Body of pancreas (tissue), 4 donors: ENCODE data around the gene UPK3A. TPM values are rescaled to one million over a fixed set of nuclear protein-coding genes. Genes with fewer than 3 reads are reported as not detected.

Experiments
- ATAC-seq: fragments of 150-250 bp; one replicate; pipeline ENCODE4 v1.9.1; 2016
- DNase-seq, 4 donors: peaks; one replicate each; pipeline ENCODE4 v3.0.0-alpha.2; 2019
- H3K27ac ChIP-seq, 4 donors: fragments of 200-600 bp; sonication (generic); 1 replicate in 3 of 4; 2 replicates in 1 of 4; pipeline versions ENCODE4 v1.5.1 to v1.6.1; 2016 to 2019; ENCODE audit warnings: mild to moderate bottlenecking in 1 of 4, mixed read lengths in 1 of 4, moderate library complexity in 1 of 4
- H3K27me3 ChIP-seq, 2 donors: fragments of 200-600 bp; sonication (generic); one replicate each; pipeline ENCODE4 v1.6.0; 2016; ENCODE audit warnings: mild to moderate bottlenecking in 1 of 2
- H3K36me3 ChIP-seq, 2 donors: fragments of 200-600 bp; sonication (generic); replicated peaks in 1 of 2; 2 replicates each; pipeline ENCODE4 v1.5.1; 2016; ENCODE audit warnings: low read depth in 2 of 2; ENCODE audit not compliant: insufficient read depth in 1 of 2
- H3K4me1 ChIP-seq: fragments of 200-600 bp; sonication (generic); one replicate; pipeline ENCODE4 v1.6.0; 2016
- H3K4me3 ChIP-seq, 2 donors: fragments of 200-600 bp; sonication (generic); 1 replicate in 1 of 2; 2 replicates in 1 of 2; pipeline ENCODE4 v1.5.1; 2016 to 2019
- H3K9me3 ChIP-seq, 3 donors: fragments of 200-600 bp; sonication (generic); 1 replicate in 2 of 3; 2 replicates in 1 of 3; pipeline ENCODE4 v1.5.1; 2016
- POLR2A ChIP-seq, 3 donors: fragments of 450-650 bp; IDR thresholded peaks; one replicate each; pipeline ENCODE4 v1.6.1; 2016; ENCODE audit warnings: antibody characterized with exemption in 3 of 3, mild to moderate bottlenecking in 2 of 3
- WGBS, 2 donors: methylation state at CpG; one replicate each; pipeline ENCODE4 v1.1.5; 2017; 5-methylcytosine and 5-hydroxymethylcytosine counted together
- intact Hi-C: fragments of 100-400 bp; cut with DNase I; formaldehyde crosslinking; loops from one replicate; pipeline ENCODE4 v1.15.1; 2023
- total RNA-seq, 2 donors: library from RNA; depleted of rRNA; stranded (reverse); fragments of >200 nt; gene quantifications; one replicate each; pipeline ENCODE4 v1.1.0, GENCODE V29; 2016
- TF ChIP-seq, protein P1 (sequence below), 7 experiments: fragments of 450-650 bp in 4 of 7; fragments of 200-600 bp in 3 of 7; sonication (generic) in 3 of 7; IDR thresholded peaks; one replicate each; pipeline ENCODE4 v1.5.1; 2016 to 2019; ENCODE audit warnings: antibody characterized with exemption in 7 of 7

The UPK3A gene
- total RNA-seq, 2 donors from 2014 or later = not detected

DNA sequence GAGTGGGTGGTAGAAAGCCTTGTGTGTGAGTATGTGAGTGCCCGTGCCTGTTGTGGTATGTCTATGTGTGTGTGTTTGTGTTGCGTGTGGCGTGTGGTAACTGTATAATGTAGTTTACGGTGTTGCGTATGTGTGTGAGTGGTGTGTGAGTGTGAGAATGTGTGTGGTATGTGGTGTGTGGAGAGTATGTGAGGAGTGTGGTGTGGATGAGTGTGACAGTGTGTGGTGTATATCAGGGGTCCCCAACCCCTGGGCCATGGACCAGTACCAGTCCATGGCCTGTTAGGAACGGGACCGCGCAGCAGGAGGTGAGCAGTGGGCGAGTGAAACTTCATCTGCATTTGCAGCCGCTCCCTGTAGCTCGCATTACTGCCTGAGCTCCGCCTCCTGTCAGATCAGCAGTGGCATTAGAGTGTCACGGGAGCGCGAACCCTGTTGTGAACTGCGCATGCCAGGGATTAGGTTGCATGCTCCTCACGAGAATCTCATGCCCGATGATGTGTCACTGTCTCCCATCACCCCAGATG, 5.7 kb downstream of the UPK3A start:
- intact Hi-C loops = no loop called here
- TF ChIP-seq, protein P1, sequence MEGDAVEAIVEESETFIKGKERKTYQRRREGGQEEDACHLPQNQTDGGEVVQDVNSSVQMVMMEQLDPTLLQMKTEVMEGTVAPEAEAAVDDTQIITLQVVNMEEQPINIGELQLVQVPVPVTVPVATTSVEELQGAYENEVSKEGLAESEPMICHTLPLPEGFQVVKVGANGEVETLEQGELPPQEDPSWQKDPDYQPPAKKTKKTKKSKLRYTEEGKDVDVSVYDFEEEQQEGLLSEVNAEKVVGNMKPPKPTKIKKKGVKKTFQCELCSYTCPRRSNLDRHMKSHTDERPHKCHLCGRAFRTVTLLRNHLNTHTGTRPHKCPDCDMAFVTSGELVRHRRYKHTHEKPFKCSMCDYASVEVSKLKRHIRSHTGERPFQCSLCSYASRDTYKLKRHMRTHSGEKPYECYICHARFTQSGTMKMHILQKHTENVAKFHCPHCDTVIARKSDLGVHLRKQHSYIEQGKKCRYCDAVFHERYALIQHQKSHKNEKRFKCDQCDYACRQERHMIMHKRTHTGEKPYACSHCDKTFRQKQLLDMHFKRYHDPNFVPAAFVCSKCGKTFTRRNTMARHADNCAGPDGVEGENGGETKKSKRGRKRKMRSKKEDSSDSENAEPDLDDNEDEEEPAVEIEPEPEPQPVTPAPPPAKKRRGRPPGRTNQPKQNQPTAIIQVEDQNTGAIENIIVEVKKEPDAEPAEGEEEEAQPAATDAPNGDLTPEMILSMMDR (IDR thresholded peaks at IDR 0.05) = no peak
- TF ChIP-seq POLR2A (IDR thresholded peaks at IDR 0.05) = no peak
- Histone ChIP-seq H3K4me1 (no peaks in the 10 kb centered on the region), H3K27ac (no peak overlapping the region), H3K36me3 (no peaks in the 10 kb centered on the region), H3K9me3 (no peaks in the 10 kb centered on the region), H3K4me3 (no peak overlapping the region), H3K27me3 (no peaks in the 10 kb centered on the region)
- DNase-seq = peak in 1 of 4 donors; percentile 33
- 34 to 38% methylated on average over 18 of the region's 18 CpGs for WGBS, 2 donors
- peak; percentile 34 for ATAC-seq

DNA sequence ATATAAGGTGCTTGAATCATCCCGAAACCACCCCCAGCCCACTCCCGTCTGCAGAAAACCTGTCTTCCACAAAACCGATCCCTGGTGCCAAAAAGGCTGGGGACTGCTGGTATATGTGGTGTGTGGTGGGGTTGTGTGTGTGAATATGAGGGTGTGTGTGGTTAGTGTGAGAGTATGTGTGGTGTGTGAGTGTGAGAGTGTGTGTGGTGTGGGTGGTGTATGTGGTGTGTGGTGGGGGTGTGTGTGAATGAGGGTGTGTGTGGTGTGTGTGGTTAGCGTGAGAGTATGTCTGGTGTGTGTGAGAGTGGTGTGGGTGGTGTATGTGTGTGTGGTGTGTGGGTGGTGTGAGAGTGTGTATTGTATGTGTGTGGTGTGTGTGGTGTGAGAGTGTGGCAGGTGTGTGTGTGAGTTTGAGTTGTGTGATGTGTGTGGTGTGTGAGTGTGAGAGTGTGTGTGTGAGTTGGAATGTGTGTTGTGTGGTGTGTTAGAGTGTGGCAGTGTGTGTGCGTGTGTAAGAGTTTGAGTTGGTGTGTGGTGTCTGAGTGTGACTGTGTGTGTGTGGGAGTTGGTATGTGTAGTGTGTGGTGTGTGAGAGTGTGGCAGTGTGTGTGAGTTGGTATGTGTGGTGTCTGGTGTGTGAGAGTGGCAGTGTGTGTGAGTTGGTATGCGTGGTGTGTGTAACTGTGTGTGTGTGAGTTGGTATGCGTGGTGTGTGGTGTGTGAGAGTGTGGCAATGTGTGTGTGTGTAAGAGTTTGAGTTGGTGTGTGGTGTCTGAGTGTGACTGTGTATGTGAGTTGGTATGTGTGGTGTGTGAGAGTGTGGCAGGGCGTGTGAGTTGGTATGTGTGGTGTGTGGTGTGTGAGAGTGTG, 6.5 kb downstream of the UPK3A start:
- intact Hi-C loops = no loop called here
- TF ChIP-seq POLR2A (IDR thresholded peaks at IDR 0.05) = no peak
- TF ChIP-seq, protein P1 (IDR thresholded peaks at IDR 0.05) = no peak
- 71 to 80% methylated on average over 8 of the region's 8 CpGs for WGBS, 2 donors
- no peaks in the 10 kb centered on the region for H3K4me1 ChIP-seq
- no peak overlapping the region for H3K4me3 ChIP-seq
- no peaks in the 10 kb centered on the region for H3K9me3 ChIP-seq
- H3K27me3 ChIP-seq = no peaks in the 10 kb centered on the region
- H3K36me3 ChIP-seq = no peaks in the 10 kb centered on the region
- ATAC-seq (no peak), DNase-seq (no peak)
- H3K27ac ChIP-seq = no peak overlapping the region

DNA sequence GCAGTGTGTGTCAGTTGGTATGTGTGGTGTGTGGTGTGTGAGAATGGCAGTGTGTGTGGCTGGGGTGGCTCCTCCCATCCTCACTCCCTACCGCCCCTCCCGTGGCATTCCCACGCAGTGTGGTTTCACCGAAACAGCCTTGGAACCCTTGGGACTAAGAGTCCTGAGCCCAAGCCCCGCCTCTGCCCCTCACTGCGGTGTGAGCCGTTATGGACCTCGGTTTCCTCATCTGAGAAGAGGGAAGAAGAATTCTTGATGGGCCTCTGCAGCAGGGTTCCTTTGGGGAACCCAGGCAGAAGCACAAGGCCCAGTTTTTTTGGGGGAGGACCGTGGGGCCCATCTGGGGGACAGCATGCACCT, 7.2 kb downstream of the UPK3A start:
- no peak for DNase-seq
- H3K27ac ChIP-seq = no peak overlapping the region
- no peak for ATAC-seq
- no peaks in the 10 kb centered on the region for H3K27me3 ChIP-seq
- no peak overlapping the region for H3K4me3 ChIP-seq
- H3K36me3 ChIP-seq = no peaks in the 10 kb centered on the region
- no peak for TF ChIP-seq POLR2A (IDR thresholded peaks at IDR 0.05)
- TF ChIP-seq, protein P1 (IDR thresholded peaks at IDR 0.05) = no peak
- intact Hi-C loops = no loop called here
- no peaks in the 10 kb centered on the region for H3K9me3 ChIP-seq
- 69 to 88% methylated on average over 3 to 9 of the region's 9 CpGs for WGBS, 2 donors
- no peaks in the 10 kb centered on the region for H3K4me1 ChIP-seq

DNA sequence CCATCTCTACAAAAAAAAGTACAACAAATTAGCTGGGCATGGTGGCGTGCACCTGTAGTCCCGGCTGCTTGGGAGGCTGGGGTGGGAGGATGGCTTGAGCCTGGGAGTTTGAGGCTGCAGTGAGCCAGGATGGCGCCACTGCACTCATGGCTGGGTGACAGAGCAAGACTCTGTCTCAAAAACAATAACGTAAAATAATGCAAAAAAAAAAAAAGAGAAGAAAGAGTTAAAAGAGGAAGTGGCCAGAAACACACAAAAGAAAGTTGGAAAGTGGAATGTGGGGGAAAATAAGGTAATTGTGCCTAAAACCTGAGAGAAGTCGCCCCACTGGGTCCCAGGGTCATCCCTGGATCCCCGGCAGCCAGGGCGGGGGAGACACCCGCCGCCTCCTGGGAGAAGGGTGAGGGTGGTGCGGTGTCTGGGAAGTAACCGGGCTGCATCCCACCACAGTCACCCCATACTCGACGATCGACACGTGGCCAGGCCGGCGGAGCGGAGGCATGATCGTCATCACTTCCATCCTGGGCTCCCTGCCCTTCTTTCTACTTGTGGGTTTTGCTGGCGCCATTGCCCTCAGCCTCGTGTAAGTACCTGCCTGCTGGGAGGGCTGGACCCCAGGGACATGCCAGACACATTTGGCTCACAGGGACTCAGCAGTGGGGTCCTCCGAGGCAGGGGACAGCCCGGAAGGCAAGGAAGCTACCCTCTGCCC, 8.1 kb downstream of the UPK3A start:
- 61 to 65% methylated on average over 22 to 23 of the region's 23 CpGs for WGBS, 2 donors
- Histone ChIP-seq H3K4me3 (no peak overlapping the region), H3K27me3 (no peaks in the 10 kb centered on the region), H3K27ac (no peak overlapping the region), H3K4me1 (no peaks in the 10 kb centered on the region), H3K9me3 (no peaks in the 10 kb centered on the region), H3K36me3 (no peaks in the 10 kb centered on the region)
- DNase-seq (no peak), ATAC-seq (no peak)
- intact Hi-C loops = no loop called here
- TF ChIP-seq, protein P1 (IDR thresholded peaks at IDR 0.05) = no peak
- no peak for TF ChIP-seq POLR2A (IDR thresholded peaks at IDR 0.05)
